H1 (cell line): ENCODE measurements around the gene TYMS. TPM values are rescaled to one million over a fixed set of nuclear protein-coding genes. Genes with fewer than 3 reads are reported as not detected.

Experiments
- CEBPB ChIP-seq: IDR thresholded peaks from 2 replicates; pipeline ENCODE4 v1.6.1; 2012; ENCODE audit warnings: low read depth, low read length
- GTF2F1 ChIP-seq: IDR thresholded peaks from 2 replicates; pipeline ENCODE4 v1.6.1; 2012; ENCODE audit warnings: low read depth, low read length, improper control_type of control experiment, borderline replicate concordance
- polyA plus RNA-seq, 7 experiments: library from polyadenylated mRNA; depleted of rRNA in 3 of 7; stranded (reverse) in 5 of 7; unstranded in 2 of 7; fragments of >200 nt in 5 of 7; fragments of 200-250 nt in 2 of 7; gene quantifications; 1 replicate in 5 of 7; 2 replicates in 1 of 7; 4 replicates in 1 of 7; pipeline versions ENCODE4 v1.2.1 to v1.2.3, GENCODE V29; 2011 to 2013; ENCODE audit warnings: missing spikeins in 2 of 7, mixed read lengths in 2 of 7
- total RNA-seq: library from RNA; stranded (reverse); fragmentation: NEBNext Ultra II Directional; extraction: Animal tissue kit (Norgen Biotek cat#: 25700); gene quantifications from 2 replicates; pipeline ENCODE4 v1.2.1, GENCODE V29; 2021

The TYMS gene
- total and polyA plus RNA-seq, 2 of the 8 experiments (the other 6 are each of a cell fraction or from before 2014, with no cell fraction given), result 91.9 to 110 TPM

DNA sequence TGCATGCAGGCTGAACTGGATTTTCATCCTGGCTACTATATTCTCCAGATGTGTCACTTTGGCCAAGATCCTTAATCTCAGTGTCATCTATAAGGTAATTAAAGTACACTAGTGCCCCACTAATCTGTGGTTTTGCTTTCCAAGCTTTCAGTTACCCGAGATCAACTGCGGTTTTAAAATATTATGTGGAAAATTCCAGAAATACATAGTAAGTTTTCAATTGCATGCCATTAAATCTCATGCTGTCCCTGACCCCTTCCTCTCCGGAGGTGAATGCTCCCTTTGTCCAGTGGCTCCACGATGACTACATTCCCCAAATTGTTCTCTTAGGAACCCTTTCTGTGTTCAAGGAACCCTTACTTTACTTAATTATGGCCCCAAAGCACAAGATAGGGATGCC is 5.3 kb upstream of the TYMS start (continued):
- TF ChIP-seq CEBPB (no peak), GTF2F1 (no peak)
